HG03575 (cell line): ENCODE results near the gene VTI1B.
"Not testable (repeated sequence)": the region's sequence is repeated elsewhere in the genome, so short reads cannot be mapped to it uniquely, and the experiment has no call there.

Source experiments
- ATAC-seq: cut with Tn5 transposase; IDR thresholded peaks from one replicate; pipeline ENCODE4 v1.9.1; 2021; ENCODE audit not compliant: unreplicated experiment, insufficient number of reproducible peaks, low FRiP score; ENCODE audit errors: extremely low read depth

VTI1B gene, protein sequence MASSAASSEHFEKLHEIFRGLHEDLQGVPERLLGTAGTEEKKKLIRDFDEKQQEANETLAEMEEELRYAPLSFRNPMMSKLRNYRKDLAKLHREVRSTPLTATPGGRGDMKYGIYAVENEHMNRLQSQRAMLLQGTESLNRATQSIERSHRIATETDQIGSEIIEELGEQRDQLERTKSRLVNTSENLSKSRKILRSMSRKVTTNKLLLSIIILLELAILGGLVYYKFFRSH

DNA sequence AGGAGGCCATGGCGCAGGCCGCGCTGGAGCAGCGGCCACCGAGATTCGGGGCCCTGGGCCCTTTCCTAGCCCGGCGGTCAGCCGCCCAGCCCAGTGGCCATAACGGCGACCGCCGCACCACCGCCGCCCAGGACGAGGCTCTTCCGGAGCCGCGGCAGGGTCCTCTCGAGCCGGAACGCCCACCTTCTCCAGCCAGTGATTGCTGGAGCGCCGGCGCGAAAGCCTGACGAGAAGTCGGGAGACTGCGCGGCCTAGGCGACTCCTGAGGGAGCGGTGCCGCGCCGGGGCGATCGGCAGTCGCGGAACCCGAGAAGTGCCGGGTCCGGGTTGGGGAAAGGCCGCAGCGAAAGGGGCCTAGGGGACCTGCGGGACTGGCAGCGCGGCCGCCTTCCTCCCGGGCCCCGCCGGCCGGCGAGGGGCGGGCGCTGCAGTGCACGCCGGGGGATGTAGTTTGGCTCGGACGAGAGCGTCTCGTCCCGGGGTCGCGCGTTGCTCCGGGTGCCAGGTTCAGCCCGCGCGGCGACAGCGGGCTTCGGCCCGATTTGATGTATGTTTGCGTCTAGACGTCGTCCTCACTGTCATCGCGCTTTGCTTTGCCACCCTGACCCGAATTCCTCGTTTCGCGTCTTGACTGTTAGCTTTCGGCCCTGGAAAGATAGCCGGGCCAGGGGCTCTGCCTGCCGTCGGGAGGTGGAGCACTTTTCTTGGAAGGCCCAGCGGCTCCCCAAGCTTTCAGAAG is at the start of gene VTI1B:
TSS of gene VTI1B (minus strand) at position 153 of the 739 bp plus-strand sequence. CDS start at position 10, 143 bp downstream.
- ATAC-seq = no peak

DNA sequence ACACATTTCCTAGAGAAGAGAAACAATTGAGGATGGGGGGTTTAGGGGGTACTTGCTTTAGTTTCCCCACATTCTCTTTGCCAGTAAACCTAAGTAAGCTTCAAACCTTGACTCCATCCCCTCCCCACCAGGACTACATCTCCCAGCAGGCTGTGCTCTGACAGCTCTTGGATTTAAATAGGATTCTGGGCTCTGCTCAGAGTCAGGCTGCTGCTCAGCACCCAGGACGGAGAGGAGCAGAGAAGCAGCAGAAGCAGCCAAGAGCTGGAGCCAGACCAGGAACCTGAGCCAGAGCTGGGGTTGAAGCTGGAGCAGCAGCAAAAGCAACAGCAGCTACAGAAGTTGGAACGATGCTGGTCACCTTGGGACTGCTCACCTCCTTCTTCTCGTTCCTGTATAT is 47.9 kb upstream of the VTI1B start:
- ATAC-seq = no peak

DNA sequence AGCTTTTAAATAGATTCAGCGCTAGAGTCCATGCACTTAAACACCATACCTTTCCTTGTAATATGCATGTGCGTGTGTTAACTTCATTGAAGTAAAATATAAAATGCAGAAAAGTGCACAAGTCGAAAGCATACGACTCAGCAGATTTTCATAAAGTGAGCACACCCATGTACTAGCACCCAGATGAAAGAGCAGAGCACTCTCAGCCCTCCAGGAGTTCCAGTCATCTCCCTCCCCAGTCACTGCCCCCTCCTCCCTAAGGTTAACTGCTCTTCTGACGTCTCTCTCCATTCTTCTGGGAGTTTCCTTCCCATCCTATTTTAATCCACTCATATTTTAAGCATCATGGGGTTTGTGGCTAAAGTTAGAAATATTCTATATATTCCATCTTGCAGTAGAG is 47.4 kb upstream of the VTI1B start:
- ATAC-seq = no peak

DNA sequence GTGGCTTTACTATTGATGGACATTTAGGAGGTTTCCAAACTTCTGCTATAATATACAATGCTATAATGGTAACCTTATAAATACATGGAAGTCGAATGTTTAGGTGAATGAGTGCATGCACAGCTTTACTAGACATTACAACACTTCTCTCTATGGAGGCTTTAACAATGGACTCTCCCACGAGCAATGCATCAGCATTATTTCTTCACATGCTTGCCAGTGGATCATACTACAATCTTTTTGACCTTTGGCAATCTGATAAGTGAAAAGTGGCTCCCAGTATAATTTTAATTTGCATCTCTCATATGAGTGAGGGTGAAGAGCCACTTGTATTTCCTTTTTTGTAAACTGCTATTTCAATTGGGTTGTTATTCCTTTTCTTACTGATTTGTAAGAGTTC is 45.4 kb upstream of the VTI1B start:
- no peak for ATAC-seq

DNA sequence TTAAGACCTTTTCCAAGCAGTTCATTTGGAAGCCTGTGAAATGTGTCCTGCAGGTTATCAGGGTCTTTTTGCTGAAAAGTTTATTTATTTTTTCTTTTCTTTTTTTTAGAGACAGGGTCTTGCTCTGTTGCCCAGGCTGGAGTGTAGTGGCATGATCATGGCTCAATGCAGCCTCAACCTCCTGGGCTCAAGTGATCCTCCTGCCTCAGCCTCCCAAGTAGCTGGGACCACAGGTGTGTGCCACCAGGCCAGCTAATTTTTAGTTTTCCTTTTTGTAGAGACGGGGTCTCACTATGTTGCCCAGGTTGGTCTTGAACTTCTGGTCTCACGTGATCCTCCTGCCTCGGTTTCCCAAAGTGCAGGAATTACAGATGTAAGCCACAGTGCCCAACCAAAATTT is 45.0 kb upstream of the VTI1B start:
- ATAC-seq = not testable (repeated sequence)

DNA sequence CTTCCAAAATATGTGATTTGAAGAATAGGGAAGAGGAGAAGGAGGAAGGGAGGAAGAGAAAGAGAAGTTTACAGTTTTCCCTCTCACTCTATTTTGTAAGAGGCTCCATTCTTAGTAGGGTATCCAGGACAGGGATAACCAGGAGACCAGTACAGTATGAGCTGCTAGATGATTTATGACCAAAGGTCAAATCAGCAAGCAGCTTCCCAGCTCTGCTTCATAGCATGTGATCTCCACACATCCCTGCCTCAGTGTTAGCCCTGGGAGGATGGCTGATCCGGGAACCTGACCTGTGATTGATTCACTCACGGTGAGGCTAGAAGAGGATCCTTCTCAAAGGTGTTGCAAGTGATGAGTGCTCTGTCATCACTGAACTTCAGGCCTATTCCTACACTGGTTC is 43.8 kb upstream of the VTI1B start:
- no peak for ATAC-seq

DNA sequence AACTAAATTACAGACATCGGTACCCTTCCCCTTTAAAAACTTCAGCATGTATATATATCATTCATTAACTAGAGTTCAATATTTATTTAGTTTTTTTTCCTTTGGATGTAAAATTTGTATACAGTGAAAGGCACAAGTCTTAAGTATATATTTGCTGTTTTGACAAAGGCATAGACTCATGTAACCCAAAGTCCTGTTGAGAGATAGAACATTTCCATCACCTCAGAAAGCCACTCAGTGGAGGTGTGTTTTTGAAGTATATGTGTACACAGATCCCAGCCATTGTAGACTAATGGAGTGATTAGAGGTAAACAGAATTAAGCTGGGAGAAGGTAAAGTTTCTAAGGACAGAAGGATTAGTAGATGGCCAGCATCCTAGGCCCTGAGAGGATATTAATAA is 42.6 kb upstream of the VTI1B start:
- no peak for ATAC-seq

DNA sequence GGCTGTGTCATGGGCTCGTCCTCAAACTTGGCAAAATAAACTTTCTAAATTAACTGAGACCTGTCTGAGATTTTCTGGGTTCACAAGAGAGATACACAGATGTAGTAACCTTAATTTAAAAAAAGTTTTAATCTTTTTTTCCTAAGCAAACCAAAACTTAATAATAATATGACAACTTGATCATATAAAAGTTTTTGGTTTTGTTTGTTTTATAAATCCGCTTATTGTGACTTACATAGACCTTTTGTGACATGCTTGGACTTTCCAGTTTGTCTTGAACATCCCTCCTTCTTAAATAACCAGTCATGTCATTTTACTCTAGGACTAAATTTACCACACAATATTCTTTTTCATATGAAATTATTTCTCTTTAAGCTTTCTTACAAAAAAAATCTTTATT is 35.8 kb upstream of the VTI1B start:
- no peak for ATAC-seq

DNA sequence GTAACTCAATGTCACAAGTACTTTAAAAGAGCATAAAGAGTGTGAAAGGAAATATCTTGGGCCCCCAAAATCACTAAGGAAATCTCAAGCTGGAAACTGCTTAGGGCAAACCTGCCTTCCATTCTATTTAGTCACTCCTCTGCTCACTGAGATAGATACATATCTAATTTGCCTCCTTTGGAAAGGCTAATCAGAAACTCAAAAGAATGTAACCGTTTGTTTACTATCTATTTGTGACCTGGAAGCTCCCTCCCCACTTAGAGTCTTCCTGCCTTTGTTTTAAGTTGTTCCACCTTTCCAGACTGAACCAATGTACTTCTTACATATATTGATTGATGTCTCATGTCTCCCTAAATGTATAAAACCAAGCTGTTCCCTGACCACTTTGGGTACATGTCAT is 35.4 kb upstream of the VTI1B start:
- not testable (repeated sequence) for ATAC-seq

DNA sequence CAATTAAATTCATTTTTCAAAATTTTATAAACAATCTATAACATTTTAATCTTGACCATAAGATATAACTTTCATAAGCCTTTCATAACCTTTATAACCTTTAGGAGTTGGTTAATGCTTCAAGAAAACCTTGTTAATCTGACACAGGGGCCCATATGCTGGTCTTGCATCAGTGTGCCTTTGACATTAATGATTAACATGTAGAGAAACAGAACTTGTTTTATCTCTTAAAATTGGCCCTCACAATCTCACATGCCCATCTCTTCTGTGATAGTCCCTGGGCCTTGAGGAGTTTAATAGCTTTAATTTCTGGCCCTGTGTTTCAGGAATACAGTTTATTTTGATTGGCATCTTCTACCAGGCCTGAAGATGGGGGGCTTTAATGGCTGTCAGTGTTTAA is 34.9 kb upstream of the VTI1B start:
- ATAC-seq = not testable (repeated sequence)

DNA sequence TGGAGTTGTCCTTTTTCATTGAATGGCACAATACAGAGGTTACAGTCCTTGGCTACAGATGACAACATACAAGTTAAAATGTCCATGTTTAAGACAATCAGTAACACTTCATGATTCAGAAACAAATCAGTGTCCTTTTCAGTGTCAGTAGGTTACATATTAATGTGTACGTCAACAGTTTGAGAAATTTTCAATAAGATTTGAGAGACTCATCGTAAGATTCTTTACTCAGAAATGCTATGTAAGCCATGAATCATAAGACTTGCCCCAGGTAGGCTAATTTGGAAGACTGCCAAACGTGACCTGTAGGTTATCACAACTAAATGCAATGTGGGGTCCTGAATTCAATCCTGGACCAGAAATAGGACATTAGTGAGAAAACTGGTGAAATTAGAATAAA is 30.8 kb upstream of the VTI1B start:
- no peak for ATAC-seq

DNA sequence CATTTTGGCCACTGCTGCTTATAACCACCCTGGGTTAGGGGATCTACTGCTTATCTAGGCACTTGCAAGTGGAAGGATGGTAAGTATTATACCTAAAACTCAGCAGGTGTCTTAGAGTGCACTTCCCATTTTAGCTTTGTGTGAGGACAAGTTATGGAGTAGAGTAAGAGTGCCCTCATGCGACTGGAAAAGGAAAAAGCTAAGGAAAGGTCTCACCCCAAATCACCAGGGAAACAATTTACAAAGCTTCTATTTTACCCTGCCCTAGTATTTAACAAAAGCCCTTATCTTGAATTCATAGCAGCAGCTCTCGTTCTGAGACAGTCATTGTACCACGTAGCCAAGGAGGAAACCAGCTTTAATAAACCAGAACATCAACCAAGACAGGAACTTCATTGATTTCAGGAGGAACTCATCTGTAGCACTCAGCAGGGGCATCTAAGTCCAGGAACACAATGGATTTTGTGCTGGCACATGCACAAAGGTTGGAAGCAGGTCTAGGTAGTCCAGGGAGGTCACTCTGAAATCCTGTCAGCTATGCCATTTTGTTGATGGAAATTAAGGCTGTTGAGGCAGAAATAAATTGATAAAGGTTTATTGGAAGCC is 30.2 kb upstream of the VTI1B start:
- no peak for ATAC-seq

DNA sequence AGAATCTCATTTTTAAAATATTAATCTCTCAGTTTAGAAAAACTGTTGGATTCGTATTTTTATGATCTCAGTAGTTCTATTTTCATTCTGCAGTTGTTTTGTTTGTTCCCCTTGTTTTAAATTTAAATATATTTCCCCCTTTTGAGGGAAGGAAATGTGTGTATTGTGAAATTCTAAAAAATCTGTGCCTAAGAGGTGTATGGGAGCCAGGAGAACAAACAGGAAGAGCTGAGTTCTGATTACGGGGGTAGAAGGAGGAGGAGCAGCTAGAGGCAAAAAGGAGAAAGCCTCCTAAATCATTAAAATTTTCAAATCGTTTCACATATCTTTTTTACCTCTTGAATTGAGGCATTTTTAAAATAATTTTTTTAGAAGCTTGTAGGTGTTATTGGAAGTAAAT is 29.6 kb upstream of the VTI1B start:
- ATAC-seq = no peak

DNA sequence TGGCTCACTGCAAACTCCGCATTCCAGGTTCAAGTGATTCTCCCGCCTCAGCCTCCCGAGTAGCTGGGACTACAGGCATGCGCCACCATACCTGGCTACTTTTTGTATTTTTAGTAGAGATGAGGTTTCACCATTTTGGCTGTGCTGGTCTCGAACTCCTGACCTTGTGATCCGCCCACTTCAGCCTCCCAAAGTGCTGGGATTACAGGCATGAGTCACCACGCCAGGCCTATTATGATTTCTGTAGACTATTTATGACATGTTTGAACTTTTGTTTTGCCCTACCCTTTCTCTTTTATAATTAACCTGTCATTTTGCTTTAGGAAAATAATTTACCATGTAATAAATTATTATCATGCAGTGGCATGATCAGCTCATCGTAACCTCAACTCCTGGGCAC is 27.1 kb upstream of the VTI1B start, which contains the start of gene RDH12:
TSS of gene RDH12 (plus strand) at position 395 of the 400 bp plus-strand sequence. CDS start 20,757 bp downstream, outside the sequence.
- not testable (repeated sequence) for ATAC-seq

DNA sequence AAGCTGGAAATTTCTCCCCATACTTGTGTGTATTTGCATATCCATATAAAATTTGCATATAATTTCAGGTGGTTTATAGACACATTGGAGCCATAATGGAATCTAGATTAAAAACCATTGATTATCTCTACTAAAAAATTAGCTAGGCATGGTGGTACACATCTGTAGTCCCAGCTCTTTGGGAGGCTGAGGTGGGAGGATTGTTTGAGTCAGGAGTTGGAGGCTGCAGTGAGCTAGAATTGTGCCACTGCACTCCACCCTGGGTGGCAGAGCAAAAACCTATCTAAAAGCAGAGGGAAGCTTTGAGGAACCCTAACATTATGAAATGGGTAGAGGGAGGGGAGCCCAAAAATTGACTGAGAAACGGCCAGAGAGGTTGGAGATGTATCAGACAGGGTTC is 23.7 kb upstream of the VTI1B start:
- ATAC-seq = no peak

DNA sequence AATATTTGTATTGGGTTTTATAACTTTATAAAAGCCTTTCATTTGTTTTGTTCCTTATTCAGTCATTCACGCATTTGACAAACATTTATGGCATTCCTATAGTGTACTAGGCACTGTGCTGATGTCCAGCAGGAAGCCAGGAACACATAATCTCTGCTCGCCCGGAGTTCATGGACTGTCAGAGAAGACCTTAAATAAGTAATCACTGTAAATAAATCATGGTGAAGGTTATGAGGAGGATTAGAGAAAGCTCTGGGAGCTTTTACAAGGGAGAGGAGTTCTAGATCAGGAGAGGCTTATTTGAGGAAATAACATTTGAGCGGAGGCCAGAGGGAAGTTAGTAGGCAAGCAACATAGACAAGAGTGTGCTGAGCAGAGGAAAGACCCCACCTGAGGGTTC is 22.6 kb upstream of the VTI1B start:
- no peak for ATAC-seq

DNA sequence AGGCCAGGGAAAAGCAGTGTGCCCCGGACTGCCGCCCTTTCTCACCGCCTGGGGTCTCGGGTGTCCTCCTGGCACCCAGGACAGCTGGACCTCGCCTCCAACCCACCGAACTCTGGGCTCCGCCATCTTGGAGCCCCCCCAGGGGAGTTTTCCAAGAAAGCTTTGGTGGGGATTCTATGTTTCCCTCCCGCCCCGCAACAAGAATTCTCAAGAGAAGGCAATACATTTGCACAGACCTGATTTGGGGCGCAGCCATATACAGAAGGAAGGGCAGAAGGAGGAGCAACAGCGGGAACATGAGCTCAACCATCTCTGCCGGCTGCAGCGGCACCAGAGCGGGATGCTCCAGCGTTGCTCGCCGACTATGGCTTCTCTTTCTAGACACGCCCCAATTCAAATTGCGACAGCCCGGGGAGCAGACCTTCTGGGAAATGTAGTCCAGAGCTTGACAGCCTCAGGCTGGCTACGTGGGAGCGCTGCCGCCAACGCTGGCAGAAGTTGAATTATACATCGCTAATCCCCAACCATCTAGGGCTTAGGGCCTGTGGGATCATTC is 21.0 kb upstream of the VTI1B start, which contains the start of gene RDH11:
TSS of gene RDH11 (minus strand) at position 371 of the 556 bp plus-strand sequence. CDS start at position 310, 61 bp downstream.
- peak; percentile 56 for ATAC-seq

DNA sequence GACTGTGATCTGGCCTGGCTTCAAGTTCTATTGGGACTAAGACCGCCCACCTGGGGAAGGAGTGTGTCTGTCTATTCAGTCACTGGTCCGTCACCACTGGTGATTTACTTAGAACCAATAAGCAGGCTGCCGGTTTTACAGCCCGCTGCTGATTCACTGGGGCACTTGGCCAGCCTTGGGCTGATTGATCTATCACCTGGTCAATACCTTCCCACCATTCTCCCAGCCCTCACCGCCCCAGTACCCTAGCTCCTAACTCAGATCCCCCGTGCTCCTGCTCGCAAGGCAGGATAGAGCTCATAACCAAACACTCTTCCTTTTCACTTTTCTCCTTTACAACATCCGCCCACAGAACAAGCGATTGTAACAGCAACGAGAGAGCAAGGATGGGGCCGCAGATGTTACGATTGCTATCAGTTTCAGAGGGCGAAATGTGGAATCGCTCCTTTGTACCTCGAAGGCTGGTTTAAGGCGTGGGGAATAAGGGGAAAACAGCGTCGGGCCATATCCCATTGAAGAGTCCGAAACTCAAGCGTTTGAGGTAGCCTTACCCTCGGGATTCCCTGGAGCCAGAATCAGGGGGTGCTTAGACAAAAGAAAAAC is 20.5 kb upstream of the VTI1B start:
- peak; percentile 66 for ATAC-seq

DNA sequence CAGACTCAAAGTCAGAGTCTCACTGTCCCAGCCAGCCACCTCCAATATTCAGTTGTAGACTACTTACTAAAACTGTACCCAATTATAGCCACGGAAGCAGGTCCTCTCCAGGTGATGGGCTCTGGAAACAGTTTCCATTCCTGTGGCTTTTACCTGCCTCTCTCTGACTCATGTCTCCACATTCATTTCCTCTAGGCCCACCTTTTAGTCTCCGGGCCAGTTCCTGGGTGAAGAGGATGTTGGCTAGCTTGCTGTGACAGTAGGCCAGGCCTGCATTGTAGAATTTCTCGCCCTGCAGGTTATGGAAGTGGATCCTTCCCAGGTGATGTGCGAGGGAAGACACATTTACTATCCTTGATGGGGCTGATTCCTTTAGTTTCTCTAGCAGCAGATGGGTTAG is 15.6 kb upstream of the VTI1B start:
- ATAC-seq = no peak
